BE2C (cell line): ENCODE data around the gene NYAP2.

Source experiments
- DNase-seq: peaks from one replicate; pipeline ENCODE4 v3.0.0-alpha.2; 2020
- H3K27me3 ChIP-seq: fragments of 250-450 bp; sonication (Bioruptor Pico); 2 replicates; pipeline ENCODE4 v1.5.1; 2020; ENCODE audit warnings: mild to moderate bottlenecking
- H3K36me3 ChIP-seq: fragments of 250-450 bp; sonication (Bioruptor Pico); 2 replicates; pipeline ENCODE4 v1.5.1; 2020; ENCODE audit warnings: mild to moderate bottlenecking
- H3K4me1 ChIP-seq: fragments of 250-450 bp; sonication (Bioruptor Pico); 2 replicates; pipeline ENCODE4 v1.5.1; 2020
- H3K4me3 ChIP-seq: 2 replicates; pipeline ENCODE4 v1.5.1; 2011; ENCODE audit warnings: low read depth, low read length
- H3K9me3 ChIP-seq: fragments of 250-450 bp; sonication (Bioruptor Pico); 2 replicates; pipeline ENCODE4 v1.5.1; 2020
- CTCF ChIP-seq: IDR thresholded peaks from 2 replicates; pipeline ENCODE4 v1.5.1; 2012; ENCODE audit warnings: mild to moderate bottlenecking, low read depth, low read length

The NYAP2 gene

GRCh38 chr2:225640550-225640949 lies 241.0 kb downstream of the NYAP2 start:
- no peaks in the 10 kb centered on the region for H3K9me3 ChIP-seq
- no peak for TF ChIP-seq CTCF
- H3K27me3 ChIP-seq, result no peaks in the 10 kb centered on the region
- H3K36me3 ChIP-seq, result no peaks in the 10 kb centered on the region
- no peak for DNase-seq
- H3K4me3 ChIP-seq, result no peak overlapping the region
- no peaks in the 10 kb centered on the region for H3K4me1 ChIP-seq

- Histone ChIP-seq H3K9me3 (no peaks in the 10 kb centered on the region), H3K36me3 (no peaks in the 10 kb centered on the region), H3K27me3 (no peaks in the 10 kb centered on the region), H3K4me1 (no peaks in the 10 kb centered on the region), H3K4me3 (no peak overlapping the region)
- TF ChIP-seq CTCF, result no peak
- no peak for DNase-seq
These were observed 249.8 kb downstream of the NYAP2 start for GRCh38 chr2:225649274-225649673.

GRCh38 chr2:225650041-225650440 lies 250.5 kb downstream of the NYAP2 start:
- no peaks in the 10 kb centered on the region for H3K9me3 ChIP-seq
- no peaks in the 10 kb centered on the region for H3K4me1 ChIP-seq

GRCh38 chr2:225660262-225661131 lies 261.0 kb downstream of the NYAP2 start:
- H3K4me1 ChIP-seq, result no peaks in the 10 kb centered on the region; the same call in 1 of the 2 replicates
- H3K9me3 ChIP-seq, result no peaks in the 10 kb centered on the region
- 0 out of 2 replicates have a peak, but pooled peaks cover 6% of the 10 kb centered on the region for H3K27me3 ChIP-seq
- TF ChIP-seq CTCF, result peak; percentile 92
- DNase-seq, result peak; percentile 83
- no peaks in the 10 kb centered on the region for H3K36me3 ChIP-seq
- no peak overlapping the region for H3K4me3 ChIP-seq

More at GRCh38 chr2:225650041-225650440, 250.5 kb downstream of the NYAP2 start:
- Histone ChIP-seq H3K36me3 (no peaks in the 10 kb centered on the region), H3K4me3 (no peak overlapping the region), H3K27me3 (no peaks in the 10 kb centered on the region)
- TF ChIP-seq CTCF, result no peak
- DNase-seq, result no peak

GRCh38 chr2:225662101-225662500 lies 262.6 kb downstream of the NYAP2 start:
- no peak for DNase-seq
- no peak overlapping the region for H3K4me3 ChIP-seq
- TF ChIP-seq CTCF, result no peak
- H3K27me3 ChIP-seq, result 0 out of 2 replicates have a peak, but pooled peaks cover 6% of the 10 kb centered on the region
- no peaks in the 10 kb centered on the region for H3K9me3 ChIP-seq
- no peaks in the 10 kb centered on the region; the same call in 1 of the 2 replicates for H3K4me1 ChIP-seq
- no peaks in the 10 kb centered on the region for H3K36me3 ChIP-seq

- H3K4me3 ChIP-seq, result no peak overlapping the region
- no peak for TF ChIP-seq CTCF
- H3K36me3 ChIP-seq, result no peaks in the 10 kb centered on the region
- no peaks in the 10 kb centered on the region for H3K9me3 ChIP-seq
- H3K4me1 ChIP-seq, result no peaks in the 10 kb centered on the region
- 0 out of 2 replicates have a peak, but pooled peaks cover under 1% of the 10 kb centered on the region for H3K27me3 ChIP-seq
- DNase-seq, result no peak
These were observed 267.9 kb downstream of the NYAP2 start for GRCh38 chr2:225667445-225667844.
